Endodermal cell (in vitro differentiated cells): Measurements from ENCODE around the gene DDHD1. TPM values are rescaled to one million over a fixed set of nuclear protein-coding genes. Genes with fewer than 3 reads are reported as not detected.

Experiments used
- DNase-seq: peaks from one replicate; pipeline ENCODE4 v3.0.0-alpha.2; 2017
- H3K27ac ChIP-seq: 2 replicates; pipeline ENCODE4 v1.5.1; 2013; ENCODE audit warnings: mild to moderate bottlenecking, low read depth, low read length, moderate library complexity
- H3K27me3 ChIP-seq: 2 replicates; pipeline ENCODE4 v1.6.1; 2013; ENCODE audit warnings: mild to moderate bottlenecking, low read length, moderate library complexity; ENCODE audit not compliant: insufficient read depth, control insufficient read depth, poor library complexity, severe bottlenecking
- H3K36me3 ChIP-seq: 2 replicates; pipeline ENCODE4 v1.7.0; 2013; ENCODE audit warnings: mild to moderate bottlenecking, low read length, moderate library complexity; ENCODE audit not compliant: control insufficient read depth, insufficient read depth
- H3K4me1 ChIP-seq: one replicate; pipeline ENCODE4 v1.7.0; 2013; ENCODE audit warnings: low read length; ENCODE audit not compliant: control insufficient read depth, insufficient read depth
- H3K4me3 ChIP-seq: 2 replicates; pipeline ENCODE4 v1.5.1; 2013; ENCODE audit warnings: mild to moderate bottlenecking, low read length, moderate library complexity
- H3K9ac ChIP-seq: 2 replicates; pipeline ENCODE4 v1.6.1; 2013; ENCODE audit warnings: mild to moderate bottlenecking, low read length, moderate library complexity; ENCODE audit not compliant: poor library complexity, severe bottlenecking; ENCODE audit errors: extremely low read depth
- H3K9me3 ChIP-seq: 2 replicates; pipeline ENCODE4 v1.6.1; 2013; ENCODE audit warnings: mild to moderate bottlenecking, low read length, moderate library complexity; ENCODE audit not compliant: control insufficient read depth
- H3K27ac Mint-ChIP-seq: 2 replicates; pipeline ENCODE4 v1.8.0; 2020; ENCODE audit warnings: mixed read lengths
- H3K27me3 Mint-ChIP-seq: 2 replicates; pipeline ENCODE4 v1.8.0; 2021; ENCODE audit warnings: mild to moderate bottlenecking, mixed read lengths; ENCODE audit not compliant: insufficient read depth
- H3K36me3 Mint-ChIP-seq: 2 replicates; pipeline ENCODE4 v1.8.0; 2020; ENCODE audit warnings: low read depth, mixed read lengths
- H3K4me1 Mint-ChIP-seq: 2 replicates; pipeline ENCODE4 v1.8.0; 2020; ENCODE audit warnings: mixed read lengths
- H3K4me3 Mint-ChIP-seq: 2 replicates; pipeline ENCODE4 v1.8.0; 2020; ENCODE audit warnings: mild to moderate bottlenecking, moderate library complexity, mixed read lengths
- H3K9me3 Mint-ChIP-seq: 2 replicates; pipeline ENCODE4 v1.8.0; 2020; ENCODE audit warnings: mild to moderate bottlenecking, mixed read lengths
- WGBS, 2 experiments: methylation state at CpG; one replicate each; pipeline versions ENCODE4 v1.1.5 to v1.1.7; 2013; ENCODE audit warnings: missing lambda C conversion rate in 2 of 2, mixed read lengths in 1 of 2; ENCODE audit not compliant: insufficient coverage in 1 of 2, insufficient read length in 1 of 2; 5-methylcytosine and 5-hydroxymethylcytosine counted together
- total RNA-seq, 2 donors: library from RNA; stranded (reverse); fragmentation: NEBNext Ultra II Directional in 1 of 2; extraction: Animal tissue kit (Norgen Biotek cat#: 25700) in 1 of 2; gene quantifications; 2 replicates in 1 of 2; 3 replicates in 1 of 2; pipeline ENCODE4 v1.2.1, GENCODE V29; 2021
- TF ChIP-seq, protein P1 (sequence below): fragments of 200-600 bp; sonication (generic); conservative IDR thresholded peaks from 2 replicates; pipeline ENCODE4 v1.5.0; 2021; ENCODE audit warnings: antibody characterized with exemption, mild to moderate bottlenecking

Gene DDHD1
- total RNA-seq, 2 donors from 2014 or later: 26.2 to 27.1 TPM

- Mint-ChIP-seq H3K36me3 (peaks cover under 1% of the 10 kb centered on the region), H3K27ac (peak overlapping the region; percentile 78), H3K9me3 (no peaks in the 10 kb centered on the region), H3K4me1 (peaks cover 13% of the 10 kb centered on the region), H3K27me3 (no peaks in the 10 kb centered on the region), H3K4me3 (peak overlapping the region; percentile 97)
- peak overlapping the region; percentile 63 for H3K9ac ChIP-seq
- 0 to 1% methylated on average over 22 to 73 of the region's 73 CpGs for WGBS, 2 experiments
- H3K36me3 ChIP-seq: peaks cover 4% of the 10 kb centered on the region
- H3K4me1 ChIP-seq: no peaks in the 10 kb centered on the region
- peak; percentile 80 for DNase-seq
- TF ChIP-seq, protein P1, sequence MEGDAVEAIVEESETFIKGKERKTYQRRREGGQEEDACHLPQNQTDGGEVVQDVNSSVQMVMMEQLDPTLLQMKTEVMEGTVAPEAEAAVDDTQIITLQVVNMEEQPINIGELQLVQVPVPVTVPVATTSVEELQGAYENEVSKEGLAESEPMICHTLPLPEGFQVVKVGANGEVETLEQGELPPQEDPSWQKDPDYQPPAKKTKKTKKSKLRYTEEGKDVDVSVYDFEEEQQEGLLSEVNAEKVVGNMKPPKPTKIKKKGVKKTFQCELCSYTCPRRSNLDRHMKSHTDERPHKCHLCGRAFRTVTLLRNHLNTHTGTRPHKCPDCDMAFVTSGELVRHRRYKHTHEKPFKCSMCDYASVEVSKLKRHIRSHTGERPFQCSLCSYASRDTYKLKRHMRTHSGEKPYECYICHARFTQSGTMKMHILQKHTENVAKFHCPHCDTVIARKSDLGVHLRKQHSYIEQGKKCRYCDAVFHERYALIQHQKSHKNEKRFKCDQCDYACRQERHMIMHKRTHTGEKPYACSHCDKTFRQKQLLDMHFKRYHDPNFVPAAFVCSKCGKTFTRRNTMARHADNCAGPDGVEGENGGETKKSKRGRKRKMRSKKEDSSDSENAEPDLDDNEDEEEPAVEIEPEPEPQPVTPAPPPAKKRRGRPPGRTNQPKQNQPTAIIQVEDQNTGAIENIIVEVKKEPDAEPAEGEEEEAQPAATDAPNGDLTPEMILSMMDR: no peak
- H3K27me3 ChIP-seq: no peaks in the 10 kb centered on the region
- H3K9me3 ChIP-seq: peaks cover 1% of the 10 kb centered on the region
- peak overlapping the region; percentile 88 for H3K27ac ChIP-seq
- peak overlapping the region; percentile 90 for H3K4me3 ChIP-seq
Measured at GRCh38 chr14:53152184-53152886, 788 bp downstream of the DDHD1 start.

DNA sequence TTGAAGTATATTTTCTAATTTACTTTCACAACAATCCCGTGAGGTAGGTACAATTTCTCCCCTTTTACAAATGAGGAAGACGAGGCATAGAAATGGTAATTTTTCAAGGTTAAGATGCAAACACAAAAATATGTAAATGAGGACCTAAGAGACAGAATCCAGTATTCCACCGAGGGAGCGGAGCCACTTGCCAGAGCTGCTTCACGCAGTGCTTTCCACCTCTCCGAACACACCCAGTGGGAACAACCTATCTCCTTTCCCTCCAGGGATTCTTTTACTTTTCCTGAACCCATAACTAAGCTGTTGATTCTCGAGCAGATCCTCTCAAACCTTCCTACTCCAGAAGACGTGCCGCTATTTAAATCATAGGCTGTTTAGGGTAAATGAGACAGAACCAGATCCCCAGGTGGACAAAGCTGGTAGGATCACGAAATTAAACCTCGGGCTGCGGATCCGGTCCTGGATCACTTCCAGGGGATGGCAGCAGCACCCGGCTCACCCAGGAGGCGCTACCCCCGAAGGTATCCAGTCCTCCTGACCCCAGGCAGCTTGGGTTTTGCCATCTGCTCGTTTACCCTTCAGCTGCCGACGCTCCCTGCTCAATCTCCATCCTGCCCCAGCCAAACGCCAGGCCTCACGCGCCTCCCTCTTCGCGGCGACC, 1.5 kb downstream of the DDHD1 start:
- 2% methylated on average over 13 to 25 of the region's 25 CpGs for WGBS, 2 experiments
- no peaks in the 10 kb centered on the region for H3K9me3 Mint-ChIP-seq
- H3K9ac ChIP-seq: peak overlapping the region; percentile 63
- no peak overlapping the region for H3K27ac ChIP-seq
- peaks cover 13% of the 10 kb centered on the region for H3K4me1 Mint-ChIP-seq
- TF ChIP-seq, protein P1: peak; percentile 57
- peak overlapping the region; percentile 90 for H3K4me3 ChIP-seq
- peaks cover 5% of the 10 kb centered on the region for H3K36me3 Mint-ChIP-seq
- H3K4me3 Mint-ChIP-seq: peak overlapping the region; percentile 97
- no peaks in the 10 kb centered on the region for H3K4me1 ChIP-seq
- H3K27me3 Mint-ChIP-seq: no peaks in the 10 kb centered on the region
- peaks cover 5% of the 10 kb centered on the region for H3K9me3 ChIP-seq
- no peaks in the 10 kb centered on the region for H3K27me3 ChIP-seq
- H3K27ac Mint-ChIP-seq: peak overlapping the region; percentile 78
- DNase-seq: peak; percentile 78
- peaks cover 9% of the 10 kb centered on the region for H3K36me3 ChIP-seq

- peak overlapping the region; percentile 90 for H3K4me3 ChIP-seq
Measured at GRCh38 chr14:53149668-53150316, 3.3 kb downstream of the DDHD1 start.

More at GRCh38 chr14:53149668-53150316, 3.3 kb downstream of the DDHD1 start:
- peak overlapping the region; percentile 97 for H3K4me3 Mint-ChIP-seq
- peaks cover 11% of the 10 kb centered on the region for H3K9me3 ChIP-seq
- no peaks in the 10 kb centered on the region for H3K9me3 Mint-ChIP-seq
- TF ChIP-seq, protein P1: no peak
- 94 to 96% methylated on average over 4 of the region's 4 CpGs for WGBS, 2 experiments
- H3K27ac ChIP-seq: no peak overlapping the region
- no peaks in the 10 kb centered on the region for H3K27me3 Mint-ChIP-seq
- H3K4me1 ChIP-seq: no peaks in the 10 kb centered on the region
- H3K4me1 Mint-ChIP-seq: peaks cover 13% of the 10 kb centered on the region
- DNase-seq: no peak
- peaks cover 11% of the 10 kb centered on the region for H3K36me3 Mint-ChIP-seq
- H3K27me3 ChIP-seq: no peaks in the 10 kb centered on the region
- no peak overlapping the region for H3K27ac Mint-ChIP-seq
- H3K36me3 ChIP-seq: peaks cover 20% of the 10 kb centered on the region
- H3K9ac ChIP-seq: no peak overlapping the region
